Measurements from ENCODE around the gene MELK.
A peak's percentile ranks its signal among the peaks of the same experiment; 100 is the strongest.

MELK gene

DNA sequence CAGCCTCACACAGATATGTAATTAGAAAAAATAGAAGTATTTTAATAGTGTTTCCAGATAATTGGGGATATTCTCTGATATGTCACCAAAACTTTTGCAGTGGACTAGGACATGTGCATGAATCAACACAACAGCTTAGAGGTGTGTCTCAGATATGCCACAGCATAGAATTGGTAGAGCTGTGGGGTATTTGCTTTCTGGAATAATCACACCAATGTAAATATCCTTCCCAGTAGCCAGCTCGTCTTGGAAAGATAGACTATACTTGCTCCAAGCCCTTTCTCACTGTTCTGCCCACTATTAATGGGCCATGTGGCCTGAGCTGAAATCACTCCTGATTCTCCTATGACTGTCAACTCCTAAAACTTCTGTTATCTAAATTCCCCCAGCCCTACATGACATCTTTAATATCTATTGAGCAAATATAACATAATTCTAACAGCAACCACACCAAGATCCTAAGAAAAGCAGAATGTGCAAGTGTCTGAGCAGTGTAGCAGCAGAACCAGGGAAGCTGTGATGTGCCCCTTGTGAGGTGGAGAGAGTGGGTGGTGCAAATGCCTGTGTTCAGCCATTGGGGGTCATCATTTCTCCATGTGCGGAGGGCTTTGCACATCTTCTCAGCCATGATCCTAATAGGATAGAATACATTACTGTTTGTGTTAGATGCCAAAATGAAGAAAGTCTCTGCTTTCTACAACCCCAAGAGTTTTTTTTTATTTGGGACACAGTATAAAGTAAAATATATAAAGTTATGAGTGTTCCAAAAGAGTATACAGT is 65.0 kb downstream of the MELK start:
- no peak for TF ChIP-seq Cebpa-rat (IDR thresholded peaks at IDR 0.05)
- H3K36me3 ChIP-seq = peaks cover 0 to 99% (median 89%) of the 10 kb centered on the region in 11 experiments; a peak in 20 of 22 replicates
- peaks cover 0 to 5% (median 0%) of the 10 kb centered on the region in 11 experiments; a peak in 3 of 22 replicates for H4K20me1 ChIP-seq

DNA sequence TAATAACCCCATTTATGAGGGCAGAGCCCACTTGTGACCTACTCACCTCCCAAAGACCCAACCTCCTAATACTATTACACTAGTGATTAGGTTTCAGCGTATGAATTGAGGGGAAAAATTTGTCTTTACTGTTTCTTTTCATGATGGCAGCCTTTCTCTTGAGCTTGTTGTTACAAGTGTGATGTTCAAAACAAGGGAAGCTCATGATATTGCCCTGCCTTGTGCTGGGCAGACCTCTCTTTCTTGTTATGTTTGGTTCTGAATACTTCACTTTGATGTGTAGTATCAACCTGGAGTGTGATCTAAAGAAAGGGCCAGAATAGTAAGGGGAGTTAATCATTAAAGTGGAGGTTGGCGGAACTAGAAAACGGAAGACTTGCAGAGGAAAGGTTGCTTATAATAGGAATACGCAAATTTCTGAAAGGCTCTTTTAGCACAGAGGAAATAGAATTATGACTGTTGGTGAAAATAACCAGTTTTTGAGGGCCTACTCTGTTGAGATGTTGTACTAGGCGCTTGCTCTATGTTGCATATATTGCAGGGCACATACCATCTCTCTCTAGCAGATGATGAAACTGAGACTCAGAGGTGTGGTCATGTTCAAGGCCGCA is 68.2 kb downstream of the MELK start:
- H3K27ac ChIP-seq = no peak overlapping the region
- H3K9me3 ChIP-seq (replicated peaks in 1 of 11) = no peaks in the 10 kb centered on the region
- no peaks in the 10 kb centered on the region for H3K27me3 ChIP-seq
- TF ChIP-seq Cebpa-rat (IDR thresholded peaks at IDR 0.05) = no peak
- H3K36me3 ChIP-seq = peaks cover 3 to 99% (median 88%) of the 10 kb centered on the region in 11 experiments
- no peaks in the 10 kb centered on the region; a peak in 3 of 22 replicates for H4K20me1 ChIP-seq
- no peak overlapping the region for H3K4me3 ChIP-seq
- H3K4me2 ChIP-seq = no peak overlapping the region
- H3K9ac ChIP-seq = no peak overlapping the region
- peaks cover 0 to 10% (median 0%) of the 10 kb centered on the region in 10 experiments; a peak in 2 of 20 replicates for H3K4me1 ChIP-seq

More for the DNA sequence above, 65.0 kb downstream of the MELK start:
- Histone ChIP-seq H3K9ac (no peak overlapping the region), H3K4me2 (no peak overlapping the region), H3K27me3 (no peaks in the 10 kb centered on the region), H3K9me3 (replicated peaks in 1 of 11) (no peaks in the 10 kb centered on the region), H3K4me3 (no peak overlapping the region), H3K4me1 (peaks cover 0 to 10% (median 0%) of the 10 kb centered on the region in 10 experiments; a peak in 2 of 20 replicates), H3K27ac (no peak overlapping the region)

DNA sequence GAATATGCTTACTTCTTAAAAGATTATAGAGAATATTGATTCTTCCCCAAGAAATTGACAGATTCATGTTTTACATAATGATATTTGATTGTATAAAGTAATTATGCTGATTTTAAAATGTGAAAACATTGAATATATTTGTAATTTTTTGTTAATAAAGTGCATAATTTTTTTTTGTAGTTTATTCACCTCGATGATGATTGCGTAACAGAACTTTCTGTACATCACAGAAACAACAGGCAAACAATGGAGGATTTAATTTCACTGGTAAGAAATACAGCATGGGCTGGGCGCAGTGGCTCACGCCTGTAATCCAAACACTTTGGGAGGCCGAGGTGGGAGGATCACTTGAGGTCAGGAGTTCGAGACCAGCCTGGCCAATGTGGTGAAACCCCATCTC is 70.1 kb downstream of the MELK start:
- TF ChIP-seq Cebpa-rat (IDR thresholded peaks at IDR 0.05) = peak in 5 of 11 experiments; percentile 26 to 73 (median 36); a peak in 6 of 22 replicates
- Histone ChIP-seq H3K27ac (no peak overlapping the region), H3K27me3 (no peaks in the 10 kb centered on the region), H4K20me1 (no peaks in the 10 kb centered on the region; a peak in 2 of 22 replicates), H3K9me3 (replicated peaks in 1 of 11) (no peaks in the 10 kb centered on the region), H3K9ac (no peak overlapping the region), H3K4me2 (no peak overlapping the region), H3K36me3 (peaks cover 11 to 99% (median 91%) of the 10 kb centered on the region in 11 experiments), H3K4me1 (peaks cover 0 to 10% (median 0%) of the 10 kb centered on the region in 10 experiments; a peak in 2 of 20 replicates), H3K4me3 (no peak overlapping the region)

- peaks cover 0 to 6% (median 0%) of the 10 kb centered on the region in 10 experiments; a peak in 3 of 20 replicates for H3K4me1 ChIP-seq
- no peak overlapping the region for H3K9ac ChIP-seq
- peaks cover 11 to 100% (median 87%) of the 10 kb centered on the region in 11 experiments; a peak in 21 of 22 replicates for H3K36me3 ChIP-seq
- H4K20me1 ChIP-seq = no peaks in the 10 kb centered on the region
- TF ChIP-seq Cebpa-rat (IDR thresholded peaks at IDR 0.05) = no peak
- H3K4me3 ChIP-seq = no peak overlapping the region
- H3K27me3 ChIP-seq = no peaks in the 10 kb centered on the region
- no peak overlapping the region for H3K4me2 ChIP-seq
- H3K9me3 ChIP-seq (replicated peaks in 1 of 11) = no peaks in the 10 kb centered on the region
- no peak overlapping the region for H3K27ac ChIP-seq
Observed at GRCh38 chr9:36656842-36657241, 84.1 kb downstream of the MELK start.

GRCh38 chr9:36659500-36659899 is 86.8 kb downstream of the MELK start:
- H3K4me1 ChIP-seq = peaks cover 0 to 6% (median 0%) of the 10 kb centered on the region in 10 experiments; a peak in 3 of 20 replicates
- H3K9ac ChIP-seq = no peak overlapping the region
- H3K9me3 ChIP-seq (replicated peaks in 1 of 11) = no peaks in the 10 kb centered on the region
- no peaks in the 10 kb centered on the region for H4K20me1 ChIP-seq
- peaks cover 11 to 92% (median 78%) of the 10 kb centered on the region in 11 experiments; a peak in 21 of 22 replicates for H3K36me3 ChIP-seq
- H3K27me3 ChIP-seq = no peaks in the 10 kb centered on the region
- H3K27ac ChIP-seq = no peak overlapping the region; a peak in 1 of 22 replicates
- no peak overlapping the region for H3K4me3 ChIP-seq
- no peak for TF ChIP-seq Cebpa-rat (IDR thresholded peaks at IDR 0.05)
- H3K4me2 ChIP-seq = no peak overlapping the region

DNA sequence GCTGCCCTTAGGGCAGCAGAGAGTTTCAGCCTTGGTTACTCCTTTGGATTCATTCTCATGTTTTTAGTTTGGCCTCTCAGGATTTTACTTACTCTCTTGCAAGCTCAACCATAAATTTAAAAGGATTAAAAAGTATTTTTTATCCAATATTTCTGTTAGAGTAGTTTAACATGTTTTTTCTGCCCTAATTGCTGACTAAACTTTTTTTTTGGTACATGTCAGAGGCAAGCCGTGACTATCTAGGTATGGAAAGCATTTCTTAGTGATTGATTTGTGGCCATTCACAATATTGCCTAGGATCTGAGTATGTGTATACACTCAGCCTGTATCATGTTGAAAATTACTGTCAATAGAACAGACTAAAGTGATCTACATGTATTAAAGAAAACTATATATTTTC is 92.1 kb downstream of the MELK start:
- Histone ChIP-seq H3K4me2 (no peak overlapping the region), H4K20me1 (no peaks in the 10 kb centered on the region), H3K9ac (no peak overlapping the region), H3K36me3 (peaks cover 0 to 91% (median 67%) of the 10 kb centered on the region in 11 experiments; a peak in 20 of 22 replicates), H3K27me3 (no peaks in the 10 kb centered on the region), H3K27ac (no peak overlapping the region), H3K4me1 (peaks cover 12 to 21% (median 16%) of the 10 kb centered on the region in 10 experiments), H3K9me3 (replicated peaks in 1 of 11) (no peaks in the 10 kb centered on the region), H3K4me3 (no peak overlapping the region)
- TF ChIP-seq Cebpa-rat (IDR thresholded peaks at IDR 0.05) = no peak

DNA sequence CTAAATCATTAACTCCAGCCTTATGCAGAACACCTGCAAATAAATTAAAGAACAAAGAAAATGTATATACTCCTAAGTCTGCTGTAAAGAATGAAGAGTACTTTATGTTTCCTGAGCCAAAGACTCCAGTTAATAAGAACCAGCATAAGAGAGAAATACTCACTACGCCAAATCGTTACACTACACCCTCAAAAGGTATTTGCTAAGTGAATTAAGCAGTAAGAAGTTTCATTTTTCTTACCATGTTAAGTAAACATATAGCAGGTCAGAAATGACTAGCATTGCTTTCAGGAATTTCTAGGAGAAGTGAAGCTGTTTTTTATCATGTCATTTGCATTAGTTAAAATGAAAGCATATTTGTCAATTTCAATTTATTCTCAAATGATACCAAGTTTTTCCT is 92.7 kb downstream of the MELK start:
- Histone ChIP-seq H3K27ac (peak overlapping the region in 6 of 11 experiments; percentile 38 to 73 (median 61); a peak in 11 of 22 replicates), H3K4me1 (peaks cover 12 to 21% (median 16%) of the 10 kb centered on the region in 10 experiments), H4K20me1 (no peaks in the 10 kb centered on the region), H3K9ac (no peak overlapping the region), H3K27me3 (no peaks in the 10 kb centered on the region), H3K36me3 (peaks cover 0 to 91% (median 66%) of the 10 kb centered on the region in 11 experiments; a peak in 20 of 22 replicates), H3K9me3 (replicated peaks in 1 of 11) (no peaks in the 10 kb centered on the region), H3K4me2 (peak overlapping the region in 7 of 11 experiments; percentile 50 to 77 (median 63); a peak in 12 of 22 replicates), H3K4me3 (no peak overlapping the region)
- no peak for TF ChIP-seq Cebpa-rat (IDR thresholded peaks at IDR 0.05)

DNA sequence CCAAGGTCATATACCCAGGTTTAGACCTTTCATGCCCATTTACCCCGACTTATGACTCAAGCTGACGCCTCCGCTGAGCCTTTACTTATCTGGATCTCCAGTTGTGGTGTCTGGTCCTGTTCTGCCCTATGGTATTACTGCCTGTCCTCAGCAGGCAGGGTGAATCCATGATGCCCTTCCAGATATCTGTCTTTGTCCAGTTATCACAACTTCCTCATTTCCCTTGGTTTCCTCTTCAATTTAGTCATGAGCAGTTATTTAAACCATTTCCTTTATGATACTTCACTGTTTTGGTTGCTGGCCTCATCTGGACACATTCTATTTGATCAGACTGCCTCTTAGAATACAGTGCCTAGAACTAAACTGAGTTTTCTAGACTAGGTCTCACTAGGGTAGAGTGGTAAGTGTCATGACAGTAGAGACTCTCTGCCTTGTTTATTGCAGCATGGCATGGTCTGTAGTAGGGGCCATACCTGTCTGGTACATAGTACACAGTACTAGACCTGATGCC is 93.3 kb downstream of the MELK start:
- H3K27me3 ChIP-seq = no peaks in the 10 kb centered on the region
- peaks cover 4 to 91% (median 66%) of the 10 kb centered on the region in 11 experiments; a peak in 21 of 22 replicates for H3K36me3 ChIP-seq
- peaks cover 12 to 21% (median 16%) of the 10 kb centered on the region in 10 experiments for H3K4me1 ChIP-seq
- H3K27ac ChIP-seq = peak overlapping the region in 8 of 11 experiments; percentile 17 to 73 (median 54); a peak in 14 of 22 replicates
- no peaks in the 10 kb centered on the region for H4K20me1 ChIP-seq
- H3K9ac ChIP-seq = peak overlapping the region in 2 of 11 experiments; percentile 36 to 43; a peak in 4 of 22 replicates
- H3K9me3 ChIP-seq (replicated peaks in 1 of 11) = no peaks in the 10 kb centered on the region
- no peak for TF ChIP-seq Cebpa-rat (IDR thresholded peaks at IDR 0.05)
- peak overlapping the region; percentile 38 to 77 (median 58) for H3K4me2 ChIP-seq
- no peak overlapping the region for H3K4me3 ChIP-seq

DNA sequence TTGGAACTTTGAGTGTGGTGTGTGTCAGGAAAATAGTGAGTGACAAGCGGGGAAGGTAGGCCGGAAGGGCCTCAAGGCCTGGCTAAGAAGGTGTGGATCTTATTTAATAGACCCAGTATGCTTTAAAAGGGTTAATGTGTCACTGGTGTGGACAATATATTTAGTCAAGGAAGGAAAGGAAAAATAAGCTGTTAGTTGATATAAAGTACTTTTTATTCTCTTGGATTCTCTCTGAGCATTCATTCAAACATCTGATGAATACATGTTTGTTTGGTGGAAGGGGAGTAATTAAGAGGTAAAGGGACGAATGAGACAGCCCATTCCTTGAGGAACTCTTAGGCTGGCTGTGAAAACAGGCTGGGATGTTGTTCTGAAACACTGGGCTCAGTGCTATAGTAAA is 98.9 kb downstream of the MELK start:
- Histone ChIP-seq H3K9ac (no peak overlapping the region), H3K36me3 (peaks cover 16 to 100% (median 90%) of the 10 kb centered on the region in 11 experiments)

More for the DNA sequence above, 98.9 kb downstream of the MELK start:
- no peak for TF ChIP-seq Cebpa-rat (IDR thresholded peaks at IDR 0.05)
- Histone ChIP-seq H3K27me3 (no peaks in the 10 kb centered on the region), H3K4me2 (no peak overlapping the region), H3K4me3 (no peak overlapping the region), H3K4me1 (peaks cover 2 to 16% (median 4%) of the 10 kb centered on the region in 10 experiments), H4K20me1 (no peaks in the 10 kb centered on the region), H3K27ac (no peak overlapping the region), H3K9me3 (replicated peaks in 1 of 11) (no peaks in the 10 kb centered on the region)

Measured in BLaER1 treated with 17β-estradiol and CSF1 and Interleukin-3, amounts not matched to agents 10 nM and 100 nM (cell line).